ENCODE results near the gene PPP4R2.

DNA sequence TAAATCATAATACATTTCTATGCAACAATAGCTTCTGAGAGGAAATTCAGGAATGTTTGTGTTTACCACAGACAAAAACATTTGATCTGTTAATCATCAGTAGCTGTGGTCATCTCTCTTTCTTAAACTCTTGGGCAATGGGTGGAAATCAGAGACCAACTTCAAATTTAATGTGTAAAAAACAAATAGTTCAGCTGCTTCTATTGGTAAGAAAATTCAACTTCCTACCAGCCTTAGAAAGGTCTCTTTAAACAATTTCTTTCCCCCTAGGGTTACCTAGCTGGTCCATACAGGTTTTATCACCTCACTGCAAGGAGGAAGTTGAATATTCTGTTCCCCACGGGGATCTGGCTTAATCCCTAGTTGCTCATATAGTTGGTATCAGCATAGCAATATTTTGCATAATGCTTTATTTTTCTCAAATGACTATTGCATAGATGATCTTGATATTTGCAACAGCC lies 20.3 kb upstream of the PPP4R2 start:
- TF ChIP-seq, protein P1, sequence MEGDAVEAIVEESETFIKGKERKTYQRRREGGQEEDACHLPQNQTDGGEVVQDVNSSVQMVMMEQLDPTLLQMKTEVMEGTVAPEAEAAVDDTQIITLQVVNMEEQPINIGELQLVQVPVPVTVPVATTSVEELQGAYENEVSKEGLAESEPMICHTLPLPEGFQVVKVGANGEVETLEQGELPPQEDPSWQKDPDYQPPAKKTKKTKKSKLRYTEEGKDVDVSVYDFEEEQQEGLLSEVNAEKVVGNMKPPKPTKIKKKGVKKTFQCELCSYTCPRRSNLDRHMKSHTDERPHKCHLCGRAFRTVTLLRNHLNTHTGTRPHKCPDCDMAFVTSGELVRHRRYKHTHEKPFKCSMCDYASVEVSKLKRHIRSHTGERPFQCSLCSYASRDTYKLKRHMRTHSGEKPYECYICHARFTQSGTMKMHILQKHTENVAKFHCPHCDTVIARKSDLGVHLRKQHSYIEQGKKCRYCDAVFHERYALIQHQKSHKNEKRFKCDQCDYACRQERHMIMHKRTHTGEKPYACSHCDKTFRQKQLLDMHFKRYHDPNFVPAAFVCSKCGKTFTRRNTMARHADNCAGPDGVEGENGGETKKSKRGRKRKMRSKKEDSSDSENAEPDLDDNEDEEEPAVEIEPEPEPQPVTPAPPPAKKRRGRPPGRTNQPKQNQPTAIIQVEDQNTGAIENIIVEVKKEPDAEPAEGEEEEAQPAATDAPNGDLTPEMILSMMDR (IDR thresholded peaks at IDR 0.05; ENCODE audit: poor library complexity): no peak
- TF ChIP-seq EZH2 (IDR thresholded peaks at IDR 0.05; ENCODE audit: borderline replicate concordance): no peak

Data from hepatocyte (in vitro differentiated cells).